K562 (cell line): ENCODE data around the gene MYL5.

Experiments
- ELF1 ChIP-seq: fragments of 200-800 bp; sonication (Bioruptor generic); IDR thresholded peaks from 2 replicates; pipeline ENCODE4 v1.6.1; 2016; ENCODE audit warnings: missing genetic modification characterization, missing compliant biosample characterization
- XRCC5 ChIP-seq: fragments of 200-400 bp; formaldehyde crosslinking; IDR thresholded peaks from 2 replicates; pipeline ENCODE4 v1.6.1; 2017; ENCODE audit warnings: low read depth, mild to moderate bottlenecking, low read length
- TF ChIP-seq, protein P1 (sequence below): fragments of 250-450 bp; sonication (Bioruptor Pico); IDR thresholded peaks from 2 replicates; pipeline ENCODE4 v1.4.0; 2020; ENCODE audit warnings: borderline replicate concordance

DNA sequence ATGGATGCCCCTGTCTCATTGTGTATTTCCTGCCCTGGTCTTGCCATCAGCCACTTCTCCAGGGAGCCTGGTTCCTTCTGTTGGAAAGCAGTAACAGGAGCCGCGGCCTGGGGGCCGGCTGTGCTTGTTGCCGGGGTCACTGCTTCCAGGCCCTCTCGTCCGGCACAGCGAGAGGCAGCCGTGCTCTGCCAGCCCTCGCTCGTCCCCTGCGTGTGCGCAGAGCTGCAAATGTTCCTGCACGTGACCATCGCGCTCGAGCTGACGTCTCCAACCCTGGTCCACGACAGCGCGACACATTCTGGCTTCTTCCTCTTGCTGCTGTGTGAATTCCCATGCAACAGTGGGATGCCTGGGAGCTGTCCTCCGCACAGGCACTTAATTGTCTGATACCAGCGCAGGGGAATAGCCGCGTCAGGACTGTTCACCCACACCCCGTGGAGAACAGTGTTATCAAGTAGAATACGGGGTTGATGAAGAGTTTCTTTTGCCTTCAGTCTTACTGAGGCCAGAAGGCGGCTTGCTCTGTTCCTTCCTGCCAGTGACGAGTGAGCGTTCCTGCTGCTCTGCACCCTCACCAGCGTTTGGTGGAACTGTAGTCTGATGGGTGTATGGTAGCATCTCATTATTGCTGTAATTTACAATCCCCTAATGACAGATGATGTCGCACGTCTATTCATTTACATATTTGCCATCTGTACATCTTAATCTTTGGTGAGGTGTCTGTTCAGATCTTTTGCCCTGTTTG lies 36.6 kb upstream of the MYL5 start:
- TF ChIP-seq XRCC5, result no peak
- TF ChIP-seq ELF1 (tag), result no peak
- TF ChIP-seq, protein P1, sequence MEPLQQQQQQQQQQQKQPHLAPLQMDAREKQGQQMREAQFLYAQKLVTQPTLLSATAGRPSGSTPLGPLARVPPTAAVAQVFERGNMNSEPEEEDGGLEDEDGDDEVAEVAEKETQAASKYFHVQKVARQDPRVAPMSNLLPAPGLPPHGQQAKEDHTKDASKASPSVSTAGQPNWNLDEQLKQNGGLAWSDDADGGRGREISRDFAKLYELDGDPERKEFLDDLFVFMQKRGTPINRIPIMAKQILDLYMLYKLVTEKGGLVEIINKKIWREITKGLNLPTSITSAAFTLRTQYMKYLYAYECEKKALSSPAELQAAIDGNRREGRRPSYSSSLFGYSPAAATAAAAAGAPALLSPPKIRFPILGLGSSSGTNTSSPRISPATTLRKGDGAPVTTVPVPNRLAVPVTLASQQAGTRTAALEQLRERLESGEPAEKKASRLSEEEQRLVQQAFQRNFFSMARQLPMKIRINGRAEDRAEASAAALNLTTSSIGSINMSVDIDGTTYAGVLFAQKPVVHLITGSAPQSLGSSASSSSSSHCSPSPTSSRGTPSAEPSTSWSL, result no peak
